Common myeloid progenitor, CD34-positive (primary cell): ENCODE measurements around the gene UTP4.

ENCODE experiments used
- CTCF ChIA-PET: fragments of 350-600 bp; sonication (Branson Sonifier 250); formaldehyde crosslinking; loops from one replicate; lab custom pipeline; 2021; ENCODE audit warnings: antibody characterized with exemption; lab: Charles Lee
- POLR2A ChIA-PET: fragments of 350-600 bp; sonication (Branson Sonifier 250); formaldehyde crosslinking; loops from one replicate; lab custom pipeline; 2021; ENCODE audit warnings: antibody characterized with exemption; lab: Charles Lee
- DNase-seq, 3 donors: peaks; one replicate each; pipeline versions ENCODE4 v3.0.0 to v3.0.0-alpha.2; 2013
- H3K27ac ChIP-seq, 2 experiments: 1 replicate in 1 of 2; 2 replicates in 1 of 2; pipeline ENCODE4 v1.7.0; 2013; ENCODE audit warnings: inconsistent platforms in 2 of 2, low read length in 2 of 2, mild to moderate bottlenecking in 2 of 2, low read depth in 1 of 2, moderate library complexity in 1 of 2; ENCODE audit not compliant: severe bottlenecking in 2 of 2, insufficient read depth in 1 of 2, poor library complexity in 1 of 2
- H3K27me3 ChIP-seq, 5 experiments: replicated peaks in 2 of 5; 1 replicate in 3 of 5; 2 replicates in 2 of 5; pipeline versions ENCODE4 v1.6.1 to v1.7.0; 2013; ENCODE audit warnings: low read length in 4 of 5, mild to moderate bottlenecking in 2 of 5, moderate library complexity in 2 of 5, inconsistent platforms in 1 of 5; ENCODE audit not compliant: insufficient read depth in 5 of 5, control insufficient read depth in 4 of 5
- H3K36me3 ChIP-seq, 4 experiments: 1 replicate in 2 of 4; 2 replicates in 2 of 4; pipeline versions ENCODE4 v1.6.1 to v1.7.0; 2013; ENCODE audit warnings: low read length in 3 of 4, control low read depth in 1 of 4, mild to moderate bottlenecking in 1 of 4; ENCODE audit not compliant: control insufficient read depth in 4 of 4, insufficient read depth in 4 of 4
- H3K4me1 ChIP-seq, 4 experiments: 1 replicate in 3 of 4; 2 replicates in 1 of 4; pipeline versions ENCODE4 v1.6.1 to v1.7.1; 2013; ENCODE audit warnings: low read length in 3 of 4, mild to moderate bottlenecking in 3 of 4, control low read depth in 1 of 4, inconsistent platforms in 1 of 4, moderate library complexity in 1 of 4; ENCODE audit not compliant: control insufficient read depth in 4 of 4, insufficient read depth in 4 of 4; ENCODE audit errors: control extremely low read depth in 1 of 4
- H3K4me3 ChIP-seq, 7 experiments: 1 replicate in 4 of 7; 2 replicates in 3 of 7; pipeline versions ENCODE4 v1.5.1 to v1.7.0; 2013; ENCODE audit warnings: mild to moderate bottlenecking in 7 of 7, low read length in 6 of 7, moderate library complexity in 6 of 7, inconsistent platforms in 2 of 7, low read depth in 2 of 7, control low read depth in 1 of 7; ENCODE audit not compliant: insufficient read depth in 4 of 7, control insufficient read depth in 1 of 7; ENCODE audit errors: extremely low read depth in 1 of 7
- H3K9me3 ChIP-seq, 5 experiments: 1 replicate in 4 of 5; 2 replicates in 1 of 5; pipeline versions ENCODE4 v1.6.1 to v1.7.1; 2013; ENCODE audit warnings: low read length in 4 of 5, mild to moderate bottlenecking in 2 of 5, inconsistent platforms in 1 of 5, low read depth in 1 of 5, moderate library complexity in 1 of 5; ENCODE audit not compliant: control insufficient read depth in 4 of 5, insufficient read depth in 2 of 5; ENCODE audit errors: control extremely low read depth in 1 of 5
- WGBS: methylation state at CpG from one replicate; pipeline ENCODE4 v1.1.5; 2013; ENCODE audit not compliant: insufficient coverage; 5-methylcytosine and 5-hydroxymethylcytosine counted together

The UTP4 gene

DNA sequence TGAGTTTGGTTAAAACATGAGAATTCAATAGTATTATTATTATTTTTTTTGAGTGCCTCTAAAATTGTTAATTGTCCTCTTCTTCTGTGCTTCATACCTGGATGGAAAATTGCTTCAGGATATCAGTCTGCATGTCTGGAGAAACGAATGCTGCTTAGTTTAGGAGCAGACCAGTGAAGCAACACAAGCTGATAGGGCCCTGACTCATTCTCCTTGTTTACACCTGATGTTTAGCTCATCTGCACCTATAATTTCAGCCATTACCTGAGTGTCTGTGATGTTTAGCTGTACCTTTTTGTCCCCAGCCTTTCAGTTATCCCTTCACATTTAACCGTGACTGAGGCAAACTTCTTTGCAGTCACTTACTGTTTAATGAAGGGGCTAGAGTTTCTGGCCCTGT lies 69.3 kb downstream of the UTP4 start:
- POLR2A ChIA-PET: interaction anchor here (0.6 kb wide), 1 partner anchor 51 kb away, joined by 5 read pairs; no protein-coding TSS in a partner anchor
- Histone ChIP-seq H3K4me1 (no peaks in the 10 kb centered on the region), H3K27me3 (peaks cover 0 to 2% (median 0%) of the 10 kb centered on the region in 5 experiments), H3K27ac (no peak overlapping the region), H3K36me3 (no peaks in the 10 kb centered on the region), H3K4me3 (no peak overlapping the region), H3K9me3 (no peaks in the 10 kb centered on the region)
- DNase-seq: no peak
- CTCF ChIA-PET: no interaction called here
- WGBS: 93% methylated on average over 2 of the region's 2 CpGs

DNA sequence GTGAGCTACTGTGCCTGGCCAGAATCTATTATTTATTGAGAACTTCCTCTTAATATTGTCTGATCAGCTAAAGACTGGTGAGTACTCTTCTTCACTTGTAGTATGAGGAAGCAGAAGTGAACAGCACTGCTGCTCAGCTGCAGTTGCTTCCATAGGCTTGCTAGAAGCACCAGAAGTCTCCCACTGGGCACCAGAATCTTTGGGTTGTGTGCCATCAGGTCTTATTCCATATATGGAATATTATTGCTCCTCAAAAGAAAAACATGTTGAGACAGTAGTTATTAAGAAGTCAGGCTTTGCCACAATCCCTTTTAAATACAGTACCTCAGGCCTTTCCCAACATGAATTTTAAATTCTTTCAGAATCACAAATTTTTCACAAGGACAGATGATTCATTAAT lies 71.7 kb downstream of the UTP4 start:
- H3K27me3 ChIP-seq: peaks cover 0 to 2% (median 0%) of the 10 kb centered on the region in 5 experiments
- DNase-seq: peak in 1 of 3 donors; percentile 7
- H3K4me3 ChIP-seq: no peak overlapping the region
- no peaks in the 10 kb centered on the region for H3K9me3 ChIP-seq
- H3K27ac ChIP-seq: no peak overlapping the region
- H3K4me1 ChIP-seq: no peaks in the 10 kb centered on the region
- ChIA-PET POLR2A (interaction anchor here (0.7 kb wide), 1 partner anchor 92 kb away, joined by 4 read pairs; no protein-coding TSS in a partner anchor), CTCF (interaction anchor here (1.2 kb wide), 1 partner anchor 12 kb away, joined by 5 read pairs; no protein-coding TSS in a partner anchor)
- H3K36me3 ChIP-seq: no peaks in the 10 kb centered on the region

DNA sequence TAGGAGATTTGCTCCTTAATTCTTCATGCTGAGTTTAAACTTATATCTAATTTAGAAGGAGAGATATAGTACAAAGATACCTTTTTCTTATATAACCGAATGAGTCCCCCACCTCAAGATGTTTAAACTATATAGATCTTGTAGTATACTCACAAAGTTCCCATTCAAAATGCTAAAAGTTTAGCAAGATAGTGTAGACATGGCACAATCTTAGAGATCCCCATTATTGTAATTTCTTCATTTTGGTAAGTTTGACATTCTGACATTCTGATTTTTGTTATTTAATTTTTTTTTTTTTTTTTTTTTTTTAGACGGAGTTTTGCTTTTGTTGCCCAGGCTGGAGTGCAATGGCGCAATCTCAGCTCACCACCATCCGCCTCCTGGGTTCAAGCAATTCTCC lies 77.3 kb downstream of the UTP4 start:
- Histone ChIP-seq H3K4me1 (no peaks in the 10 kb centered on the region), H3K36me3 (no peaks in the 10 kb centered on the region), H3K27me3 (peaks cover 0 to 2% (median 0%) of the 10 kb centered on the region in 5 experiments), H3K4me3 (no peak overlapping the region), H3K27ac (no peak overlapping the region), H3K9me3 (no peaks in the 10 kb centered on the region)
- WGBS: no CpG with 5 or more reads among the region's 4 CpGs
- ChIA-PET CTCF (interaction anchor here (0.8 kb wide), 1 partner anchor 11 kb away, joined by 4 read pairs; no protein-coding TSS in a partner anchor), POLR2A (no interaction called here)
- no peak for DNase-seq

DNA sequence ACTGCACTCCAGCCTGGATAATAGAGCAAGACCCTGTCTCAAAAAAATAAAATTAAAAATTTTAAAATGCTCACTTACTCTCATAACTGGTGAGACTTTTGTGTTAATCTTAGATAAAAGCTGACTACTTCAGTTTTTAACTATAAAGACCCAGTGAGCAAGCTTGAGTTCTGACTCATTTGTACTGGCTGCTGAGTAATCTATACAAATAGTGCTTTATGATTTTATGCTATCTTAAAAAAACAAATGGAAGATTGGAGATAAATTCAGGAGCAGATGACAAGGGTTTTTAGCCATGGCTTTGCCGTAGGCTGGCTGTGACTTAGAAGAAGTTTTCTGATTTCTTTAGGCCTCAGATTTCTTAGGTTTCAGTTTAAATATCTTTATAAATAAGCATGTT lies 85.0 kb downstream of the UTP4 start:
- Histone ChIP-seq H3K4me3 (no peak overlapping the region), H3K9me3 (no peaks in the 10 kb centered on the region), H3K36me3 (no peaks in the 10 kb centered on the region), H3K27me3 (no peaks in the 10 kb centered on the region), H3K4me1 (no peaks in the 10 kb centered on the region), H3K27ac (no peak overlapping the region)
- 71% methylated on average over 1 of the region's 1 CpG for WGBS
- CTCF ChIA-PET: interaction anchor here (1.3 kb wide), 1 partner anchor 70 kb away, joined by 4 read pairs; no protein-coding TSS in a partner anchor
- POLR2A ChIA-PET: no interaction called here
- no peak for DNase-seq
